GM12864 (cell line): Measurements from ENCODE around the gene PARP11.

Experiments
- DNase-seq: peaks from one replicate; pipeline ENCODE4 v3.0.0-alpha.2; 2011; ENCODE audit warnings: low read depth
- H3K4me3 ChIP-seq: 2 replicates; pipeline ENCODE4 v1.5.1; 2011; ENCODE audit warnings: mild to moderate bottlenecking, low read depth, low read length, control low read depth
- CTCF ChIP-seq: IDR thresholded peaks from 2 replicates; pipeline ENCODE4 v1.5.1; 2011; ENCODE audit warnings: low read depth, mild to moderate bottlenecking, moderate library complexity, low read length, control low read depth, inconsistent platforms; ENCODE audit errors: missing control alignments

PARP11 gene

DNA sequence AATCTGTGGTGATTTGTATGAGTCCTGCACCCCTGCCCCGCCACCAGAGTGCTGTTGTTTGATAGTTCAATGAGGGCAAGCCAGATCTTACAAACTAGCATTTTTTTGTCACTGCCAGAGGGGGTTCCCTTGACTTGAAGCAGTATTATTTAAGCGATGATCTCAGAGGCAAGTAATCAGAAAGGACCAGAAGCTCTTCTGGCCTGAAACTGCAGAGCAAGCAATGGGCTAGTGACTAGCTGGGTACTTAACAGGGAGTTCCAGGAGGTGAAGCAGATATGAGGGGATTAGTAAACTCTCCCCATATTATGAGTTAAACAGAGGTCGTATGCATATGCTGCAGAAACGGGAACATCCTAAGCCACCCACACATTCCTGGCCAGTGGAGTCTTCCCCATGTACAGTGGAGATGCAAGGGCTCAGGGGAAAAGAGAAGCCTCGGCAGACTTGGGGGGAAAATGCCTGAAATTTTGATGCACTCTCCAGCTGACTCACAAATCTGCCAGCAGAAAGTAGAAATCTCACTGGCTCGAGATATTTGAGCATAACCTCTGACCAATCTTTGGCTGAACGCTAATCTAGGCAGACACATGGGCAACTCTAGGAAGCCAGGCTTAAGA lies 112.0 kb downstream of the PARP11 start:
- no peak overlapping the region for H3K4me3 ChIP-seq
- TF ChIP-seq CTCF: no peak
- no peak for DNase-seq

DNA sequence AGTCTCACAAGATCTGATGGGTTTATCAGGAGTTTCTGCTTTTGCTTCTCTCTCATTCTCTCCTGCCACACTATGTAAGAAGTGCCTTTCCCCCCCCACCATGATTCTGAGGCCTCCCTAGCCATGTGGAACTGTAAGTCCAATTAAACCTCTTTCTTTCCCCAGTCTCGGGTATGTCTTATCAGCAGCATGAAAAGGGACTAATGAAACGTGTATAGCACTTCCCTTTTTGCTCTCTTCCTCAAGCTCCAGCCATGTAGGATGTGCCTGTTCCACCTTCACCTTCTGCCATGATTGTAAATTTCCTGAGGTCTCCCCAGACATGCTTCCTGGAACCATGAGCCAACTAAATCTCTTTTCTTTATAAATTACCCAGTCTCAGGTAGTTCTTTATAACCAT lies 113.3 kb downstream of the PARP11 start:
- no peak for TF ChIP-seq CTCF
- H3K4me3 ChIP-seq: no peak overlapping the region
- DNase-seq: no peak
